GM23248 (cell line): ENCODE data around the gene TIMM22. TPM values are rescaled to one million over a fixed set of nuclear protein-coding genes. Genes with fewer than 3 reads are reported as not detected.
A peak's percentile ranks its signal among the peaks of the same experiment; 100 is the strongest.

Experiments
- DNase-seq: peaks from one replicate; pipeline ENCODE4 v3.0.0-alpha.2; 2015
- H2AFZ ChIP-seq: fragments of 200-600 bp; sonication (generic); 2 replicates; pipeline ENCODE4 v1.6.1; 2016; ENCODE audit warnings: antibody characterized with exemption
- H3F3A ChIP-seq: fragments of 200-600 bp; sonication (generic); 2 replicates; pipeline ENCODE4 v1.6.1; 2016; ENCODE audit warnings: mild to moderate bottlenecking, antibody characterized with exemption, mixed run types; ENCODE audit not compliant: insufficient read depth
- H3K27ac ChIP-seq: fragments of 200-600 bp; sonication (generic); 2 replicates; pipeline ENCODE4 v1.5.1; 2016; ENCODE audit warnings: mild to moderate bottlenecking
- H3K27me3 ChIP-seq: fragments of 200-600 bp; sonication (generic); replicated peaks from 2 replicates; pipeline ENCODE4 v1.6.1; 2016; ENCODE audit warnings: mild to moderate bottlenecking; ENCODE audit not compliant: insufficient read depth
- H3K36me3 ChIP-seq: fragments of 200-600 bp; sonication (generic); 2 replicates; pipeline ENCODE4 v1.6.1; 2016; ENCODE audit warnings: low read depth, mild to moderate bottlenecking
- H3K4me1 ChIP-seq: fragments of 200-600 bp; sonication (generic); 2 replicates; pipeline ENCODE4 v1.6.1; 2016; ENCODE audit warnings: mild to moderate bottlenecking; ENCODE audit not compliant: insufficient read depth
- H3K4me2 ChIP-seq: fragments of 200-600 bp; sonication (generic); one replicate; pipeline ENCODE4 v1.6.1; 2016; ENCODE audit warnings: mild to moderate bottlenecking; ENCODE audit not compliant: unreplicated experiment
- H3K4me3 ChIP-seq: fragments of 200-600 bp; sonication (generic); 2 replicates; pipeline ENCODE4 v1.5.1; 2016; ENCODE audit warnings: mild to moderate bottlenecking
- H3K79me2 ChIP-seq: fragments of 200-600 bp; sonication (generic); 2 replicates; pipeline ENCODE4 v1.6.1; 2016; ENCODE audit warnings: mild to moderate bottlenecking; ENCODE audit not compliant: insufficient read depth
- H3K9ac ChIP-seq: fragments of 200-600 bp; sonication (generic); 2 replicates; pipeline ENCODE4 v1.6.1; 2016; ENCODE audit warnings: mild to moderate bottlenecking
- H3K9me2 ChIP-seq: fragments of 200-600 bp; sonication (generic); 2 replicates; pipeline ENCODE4 v1.6.1; 2016; ENCODE audit warnings: mixed run types, mild to moderate bottlenecking, moderate library complexity; ENCODE audit not compliant: insufficient read depth
- H3K9me3 ChIP-seq: fragments of 200-600 bp; sonication (generic); one replicate; pipeline ENCODE4 v1.6.1; 2017; ENCODE audit warnings: low read depth
- H4K20me1 ChIP-seq: fragments of 200-600 bp; sonication (generic); 2 replicates; pipeline ENCODE4 v1.6.0; 2016; ENCODE audit not compliant: insufficient read depth
- EZH2 ChIP-seq: fragments of 200-600 bp; sonication (generic); IDR thresholded peaks from 2 replicates; pipeline ENCODE4 v1.6.1; 2018; ENCODE audit warnings: antibody characterized with exemption, mild to moderate bottlenecking; ENCODE audit not compliant: insufficient read depth, poor library complexity, severe bottlenecking
- EZH2phosphoT487 ChIP-seq: fragments of 200-600 bp; sonication (generic); IDR thresholded peaks from 2 replicates; pipeline ENCODE4 v1.6.1; 2018; ENCODE audit warnings: antibody characterized with exemption, moderate library complexity, mild to moderate bottlenecking, low read depth; ENCODE audit not compliant: insufficient read depth
- WGBS, 2 experiments: methylation state at CpG; one replicate each; pipeline ENCODE4 v1.1.6; 2015 to 2017; ENCODE audit warnings: low lambda C conversion rate in 2 of 2, low coverage in 1 of 2; ENCODE audit errors: missing lambda C conversion rate in 2 of 2; 5-methylcytosine and 5-hydroxymethylcytosine counted together
- in situ Hi-C: fragments of 300-500 bp; cut with MboI; formaldehyde crosslinking; loops from 2 replicates; pipeline ENCODE4 v1.15.0; 2020
- polyA plus RNA-seq: library from polyadenylated mRNA; unstranded; fragments of >200 nt; fragmentation: Nextera tagmentation; extraction: Ambion mirVana; gene quantifications from 2 replicates; pipeline ENCODE4 v1.2.1, GENCODE V29; 2016
- total RNA-seq: library from RNA; depleted of rRNA; stranded (reverse); fragments of >200 nt; shearing (Covaris generic); gene quantifications from 2 replicates; pipeline ENCODE4 v1.2.3, GENCODE V29; 2014

TIMM22 gene
- total and polyA plus RNA-seq, 2 experiments from 2014 or later, result 19.2 to 26.1 TPM

DNA sequence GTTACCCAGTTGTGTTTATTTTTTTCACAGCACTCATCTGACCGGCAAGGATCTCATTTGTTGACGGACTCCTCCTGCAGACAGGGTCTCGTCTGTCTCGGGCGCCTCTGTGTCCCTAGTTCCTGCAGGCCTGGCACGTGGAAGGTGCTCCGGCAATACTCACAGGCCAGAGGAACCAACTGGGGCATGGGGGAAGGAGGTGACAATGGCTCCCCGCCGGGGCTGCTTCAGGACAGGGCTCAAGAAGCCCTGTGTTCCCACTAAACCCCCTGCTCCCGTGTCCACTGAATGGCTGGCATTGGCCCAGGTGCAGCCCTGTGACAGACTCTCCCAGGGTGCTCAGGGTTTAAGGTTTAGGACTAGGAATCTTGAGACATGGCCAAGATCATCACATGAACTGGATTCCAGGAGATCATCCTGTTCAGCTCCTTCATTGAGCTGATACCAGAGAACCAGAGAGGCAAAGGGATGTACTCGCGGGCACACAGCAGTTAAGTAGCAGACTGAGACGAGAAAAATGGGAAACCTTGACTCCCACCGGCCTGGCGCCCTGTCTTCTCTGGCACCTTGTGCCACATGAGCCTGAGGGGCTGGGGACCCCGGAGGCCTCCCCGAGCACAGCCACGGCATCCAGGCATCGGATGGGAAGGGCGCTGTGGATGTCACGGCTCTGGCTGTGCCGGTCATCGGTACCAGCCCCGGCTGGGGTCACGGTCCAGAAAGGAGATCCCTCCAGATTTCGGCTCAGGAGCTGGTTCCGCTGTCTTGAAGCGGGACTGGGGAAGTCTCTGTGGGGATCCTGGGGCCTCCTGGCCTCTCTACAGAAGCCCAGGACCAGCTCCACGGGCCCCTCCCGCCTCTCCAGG lies 29.0 kb downstream of the TIMM22 start:
- Histone ChIP-seq H3K27ac (no peak overlapping the region), H3K4me1 (peaks cover 5% of the 10 kb centered on the region; the same call in 1 of the 2 replicates)
- WGBS, 2 experiments, result 88 to 90% methylated on average over 28 of the region's 30 CpGs

DNA sequence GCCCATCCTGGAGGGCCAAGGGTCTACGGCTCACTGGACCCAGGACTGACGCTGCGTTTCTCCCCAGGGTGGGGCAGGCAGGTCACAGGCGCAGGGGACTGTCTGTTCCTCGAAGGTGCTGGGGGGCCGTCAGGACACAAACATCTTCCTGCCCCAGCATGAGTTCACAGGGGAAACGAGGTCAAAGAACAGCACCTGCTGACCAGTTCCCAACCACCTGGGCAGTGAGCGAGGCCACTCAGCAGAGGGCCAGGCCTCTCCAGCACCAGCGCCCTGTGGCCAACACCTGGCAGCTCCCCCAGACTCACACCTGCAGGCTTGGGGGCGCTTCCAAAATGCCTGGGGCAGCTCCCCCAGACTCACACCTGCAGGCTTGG lies 29.7 kb downstream of the TIMM22 start:
- Histone ChIP-seq H3K36me3 (no peaks in the 10 kb centered on the region), H3K4me2 (no peak overlapping the region), H3F3A (no peaks in the 10 kb centered on the region), H4K20me1 (no peaks in the 10 kb centered on the region), H3K9ac (no peak overlapping the region), H3K4me3 (no peak overlapping the region), H3K4me1 (peaks cover 5% of the 10 kb centered on the region; the same call in 1 of the 2 replicates), H3K9me3 (no peaks in the 10 kb centered on the region), H3K9me2 (no peaks in the 10 kb centered on the region), H3K27ac (no peak overlapping the region), H3K27me3 (no peaks in the 10 kb centered on the region), H2AFZ (no peak overlapping the region), H3K79me2 (no peaks in the 10 kb centered on the region)
- 98 to 99% methylated on average over 10 of the region's 10 CpGs for WGBS, 2 experiments
- no peak for DNase-seq
- in situ Hi-C loops, result no loop called here
- TF ChIP-seq EZH2 (no peak), EZH2phosphoT487 (no peak)

More for the DNA sequence above, 29.0 kb downstream of the TIMM22 start:
- no peak overlapping the region for H3K4me2 ChIP-seq
- no peaks in the 10 kb centered on the region for H3K79me2 ChIP-seq
- TF ChIP-seq EZH2 (no peak), EZH2phosphoT487 (no peak)
- H3K4me3 ChIP-seq, result no peak overlapping the region
- in situ Hi-C loops, result no loop called here
- H3K36me3 ChIP-seq, result no peaks in the 10 kb centered on the region
- H3K27me3 ChIP-seq, result no peaks in the 10 kb centered on the region
- no peak overlapping the region for H2AFZ ChIP-seq
- H3K9me2 ChIP-seq, result no peaks in the 10 kb centered on the region
- H3F3A ChIP-seq, result no peaks in the 10 kb centered on the region
- no peak overlapping the region for H3K9ac ChIP-seq
- H3K9me3 ChIP-seq, result no peaks in the 10 kb centered on the region
- H4K20me1 ChIP-seq, result no peaks in the 10 kb centered on the region
- DNase-seq, result no peak

DNA sequence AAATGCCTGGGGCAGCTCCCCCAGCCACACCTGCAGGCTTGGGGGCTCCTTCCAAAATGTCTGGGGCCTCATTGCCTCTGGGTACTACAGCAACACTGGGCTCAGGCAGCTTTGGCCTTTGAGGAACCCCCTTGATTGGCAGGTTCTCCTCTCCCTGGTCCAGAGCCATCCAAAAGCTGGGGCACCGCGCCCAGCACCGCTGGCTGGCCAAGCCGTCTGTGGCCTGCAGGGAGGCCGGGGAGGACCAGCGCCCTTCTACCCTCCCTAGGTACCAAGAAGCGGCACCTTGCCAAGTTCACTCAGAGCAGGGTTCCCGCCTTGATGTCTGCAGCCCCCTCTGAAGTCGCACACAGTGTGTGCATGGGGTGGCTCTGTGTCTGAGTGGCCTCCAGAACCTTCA lies 30.1 kb downstream of the TIMM22 start:
- H3K4me1 ChIP-seq, result peaks cover 5% of the 10 kb centered on the region; the same call in 1 of the 2 replicates
- H4K20me1 ChIP-seq, result no peaks in the 10 kb centered on the region
- no peaks in the 10 kb centered on the region for H3K36me3 ChIP-seq
- H2AFZ ChIP-seq, result no peak overlapping the region
- H3K4me3 ChIP-seq, result no peak overlapping the region
- H3K9me3 ChIP-seq, result no peaks in the 10 kb centered on the region
- H3K4me2 ChIP-seq, result no peak overlapping the region
- no peaks in the 10 kb centered on the region for H3K79me2 ChIP-seq
- in situ Hi-C loops, result no loop called here
- no peak for DNase-seq
- no peaks in the 10 kb centered on the region for H3K27me3 ChIP-seq
- H3K9me2 ChIP-seq, result no peaks in the 10 kb centered on the region
- H3K9ac ChIP-seq, result no peak overlapping the region
- TF ChIP-seq EZH2, result no peak
- no peak for TF ChIP-seq EZH2phosphoT487
- 83 to 92% methylated on average over 8 to 9 of the region's 9 CpGs for WGBS, 2 experiments
- no peaks in the 10 kb centered on the region for H3F3A ChIP-seq
- no peak overlapping the region for H3K27ac ChIP-seq

DNA sequence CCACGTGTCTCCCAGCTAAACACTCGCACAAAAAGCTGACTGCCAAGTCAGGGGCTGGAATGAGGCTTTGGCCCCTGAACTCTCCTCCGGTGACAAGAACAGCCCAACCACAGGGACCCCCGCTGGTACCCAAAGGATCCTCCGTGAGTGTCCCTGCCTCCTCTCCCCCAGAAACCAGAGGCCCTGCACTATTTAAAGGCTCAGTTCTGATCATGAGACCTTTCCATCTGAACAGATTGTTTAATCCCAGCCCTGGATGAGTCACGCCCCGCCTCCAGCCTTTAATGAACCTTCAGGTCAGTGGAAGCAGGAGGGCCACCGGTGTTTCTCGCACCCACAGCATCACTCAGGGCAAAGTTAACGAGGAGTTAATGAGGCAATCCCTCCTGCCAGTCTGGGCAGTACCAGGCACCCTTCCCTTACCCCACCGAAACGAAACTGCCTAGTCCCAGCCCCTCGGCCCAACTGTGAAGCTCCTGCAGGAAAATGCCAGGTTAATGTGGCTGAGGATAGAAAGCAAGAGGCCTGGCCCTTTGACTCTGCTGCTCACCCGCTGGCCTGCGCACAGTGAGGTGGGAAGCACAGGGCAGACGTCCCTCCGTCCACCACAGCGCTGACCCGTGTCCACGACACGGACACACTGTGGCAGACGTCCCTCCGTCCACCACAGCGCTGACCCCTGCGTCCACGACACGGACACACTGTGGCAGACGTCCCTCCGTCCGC lies 32.4 kb downstream of the TIMM22 start:
- Histone ChIP-seq H3F3A (no peaks in the 10 kb centered on the region), H3K9ac (peak overlapping the region; percentile 62), H3K4me2 (peak overlapping the region; percentile 11), H3K9me3 (no peaks in the 10 kb centered on the region), H4K20me1 (0 out of 2 replicates have a peak, but pooled peaks cover 4% of the 10 kb centered on the region), H3K79me2 (no peaks in the 10 kb centered on the region), H3K4me3 (no peak overlapping the region), H3K9me2 (no peaks in the 10 kb centered on the region), H3K27ac (peak overlapping the region; percentile 45), H3K4me1 (peaks cover 5% of the 10 kb centered on the region; the same call in 1 of the 2 replicates), H3K36me3 (no peaks in the 10 kb centered on the region), H3K27me3 (no peaks in the 10 kb centered on the region), H2AFZ (0 out of 2 replicates have a peak overlapping the region, but pooled peaks have one; percentile 4)
- TF ChIP-seq EZH2phosphoT487 (no peak), EZH2 (no peak)
- in situ Hi-C loops, result no loop called here
- peak; percentile 87 for DNase-seq
- 48% methylated on average over 27 to 30 of the region's 30 CpGs for WGBS, 2 experiments
